Measurements from ENCODE around the gene APOD. TPM values are rescaled to one million over a fixed set of nuclear protein-coding genes. Genes with fewer than 3 reads are reported as not detected.

Gene APOD
- total RNA-seq, 1 donor from 2014 or later: 1.6 TPM

DNA sequence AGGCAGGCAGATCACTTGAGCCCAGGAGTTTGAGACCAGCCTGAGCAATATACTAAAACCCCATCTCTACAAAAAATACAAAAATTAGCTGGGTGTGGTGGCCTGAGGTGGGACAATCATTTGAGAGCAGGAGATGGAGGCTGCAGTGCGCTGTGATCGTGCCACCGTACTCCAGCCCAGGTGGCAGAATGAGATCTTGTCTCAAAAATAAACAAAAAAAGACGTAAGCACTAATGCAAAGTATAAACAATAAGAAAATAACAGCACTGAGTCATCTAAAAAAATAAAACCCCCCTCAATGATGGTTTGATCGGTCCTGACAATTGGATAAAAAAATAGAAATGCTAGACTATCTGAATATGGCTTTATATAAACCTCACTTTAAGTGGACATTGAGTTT, 44.3 kb downstream of the APOD start:
- peaks cover 38% of the 10 kb centered on the region for H3K4me1 Mint-ChIP-seq (ENCODE audit: unreplicated experiment)
- no peak overlapping the region for H3K27ac Mint-ChIP-seq
- no peak for DNase-seq (ENCODE audit: extremely low spot score, unreplicated experiment)
- H3K9me3 Mint-ChIP-seq: no peaks in the 10 kb centered on the region
- TF ChIP-seq, protein P1, sequence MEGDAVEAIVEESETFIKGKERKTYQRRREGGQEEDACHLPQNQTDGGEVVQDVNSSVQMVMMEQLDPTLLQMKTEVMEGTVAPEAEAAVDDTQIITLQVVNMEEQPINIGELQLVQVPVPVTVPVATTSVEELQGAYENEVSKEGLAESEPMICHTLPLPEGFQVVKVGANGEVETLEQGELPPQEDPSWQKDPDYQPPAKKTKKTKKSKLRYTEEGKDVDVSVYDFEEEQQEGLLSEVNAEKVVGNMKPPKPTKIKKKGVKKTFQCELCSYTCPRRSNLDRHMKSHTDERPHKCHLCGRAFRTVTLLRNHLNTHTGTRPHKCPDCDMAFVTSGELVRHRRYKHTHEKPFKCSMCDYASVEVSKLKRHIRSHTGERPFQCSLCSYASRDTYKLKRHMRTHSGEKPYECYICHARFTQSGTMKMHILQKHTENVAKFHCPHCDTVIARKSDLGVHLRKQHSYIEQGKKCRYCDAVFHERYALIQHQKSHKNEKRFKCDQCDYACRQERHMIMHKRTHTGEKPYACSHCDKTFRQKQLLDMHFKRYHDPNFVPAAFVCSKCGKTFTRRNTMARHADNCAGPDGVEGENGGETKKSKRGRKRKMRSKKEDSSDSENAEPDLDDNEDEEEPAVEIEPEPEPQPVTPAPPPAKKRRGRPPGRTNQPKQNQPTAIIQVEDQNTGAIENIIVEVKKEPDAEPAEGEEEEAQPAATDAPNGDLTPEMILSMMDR (conservative IDR thresholded peaks at IDR 0.05): no peak
- H3K4me3 Mint-ChIP-seq: peak overlapping the region; percentile 24
- peaks cover 11% of the 10 kb centered on the region for H3K36me3 Mint-ChIP-seq
- no peaks in the 10 kb centered on the region for H3K27me3 Mint-ChIP-seq

DNA sequence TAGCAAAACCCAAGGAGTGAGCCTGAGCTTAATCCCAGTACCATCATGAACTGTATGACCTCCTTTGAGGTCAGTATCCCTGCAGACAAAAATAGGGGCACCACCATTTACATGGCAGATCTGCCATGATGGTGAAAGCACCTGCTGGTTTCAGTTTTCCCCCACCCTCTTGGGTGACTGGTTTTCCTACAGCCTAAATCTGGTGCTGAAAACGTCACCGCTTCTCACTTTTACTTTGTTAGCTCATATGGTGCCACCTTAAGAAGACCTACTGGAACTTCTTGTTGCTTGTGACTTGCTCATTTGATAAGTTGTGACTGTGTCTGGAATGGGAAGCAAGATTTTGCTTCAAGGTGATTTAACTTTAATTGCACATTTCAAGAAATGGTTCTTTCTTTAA, 45.7 kb downstream of the APOD start:
- Mint-ChIP-seq H3K4me3 (no peak overlapping the region), H3K27me3 (no peaks in the 10 kb centered on the region), H3K4me1 (ENCODE audit: unreplicated experiment) (peaks cover 42% of the 10 kb centered on the region), H3K27ac (no peak overlapping the region), H3K36me3 (peaks cover 14% of the 10 kb centered on the region), H3K9me3 (no peaks in the 10 kb centered on the region)
- no peak for DNase-seq (ENCODE audit: extremely low spot score, unreplicated experiment)
- TF ChIP-seq, protein P1 (conservative IDR thresholded peaks at IDR 0.05): no peak

DNA sequence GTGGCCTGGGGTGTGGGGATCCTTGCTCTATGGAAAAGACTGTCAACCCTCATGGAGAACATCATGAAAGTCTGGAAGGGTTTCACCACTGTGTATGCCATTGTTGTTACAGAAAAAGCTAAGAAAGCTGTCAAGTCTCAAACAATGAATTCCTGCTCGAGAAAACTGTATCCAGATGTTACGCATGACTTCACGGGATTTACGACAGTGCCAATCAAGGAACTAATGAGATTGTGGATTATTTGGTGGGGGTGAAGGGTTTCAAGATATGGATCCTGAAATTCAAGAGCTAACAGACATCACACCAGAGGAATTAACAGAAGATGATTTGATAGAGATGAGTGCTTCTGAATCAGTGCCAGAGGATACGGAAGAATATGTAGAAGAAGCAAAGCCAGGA, 48.4 kb downstream of the APOD start:
- Mint-ChIP-seq H3K4me1 (ENCODE audit: unreplicated experiment) (peaks cover 24% of the 10 kb centered on the region), H3K27ac (no peak overlapping the region), H3K4me3 (no peak overlapping the region), H3K36me3 (peaks cover 14% of the 10 kb centered on the region), H3K9me3 (no peaks in the 10 kb centered on the region), H3K27me3 (no peaks in the 10 kb centered on the region)
- TF ChIP-seq, protein P1 (conservative IDR thresholded peaks at IDR 0.05): no peak
- no peak for DNase-seq (ENCODE audit: extremely low spot score, unreplicated experiment)

DNA sequence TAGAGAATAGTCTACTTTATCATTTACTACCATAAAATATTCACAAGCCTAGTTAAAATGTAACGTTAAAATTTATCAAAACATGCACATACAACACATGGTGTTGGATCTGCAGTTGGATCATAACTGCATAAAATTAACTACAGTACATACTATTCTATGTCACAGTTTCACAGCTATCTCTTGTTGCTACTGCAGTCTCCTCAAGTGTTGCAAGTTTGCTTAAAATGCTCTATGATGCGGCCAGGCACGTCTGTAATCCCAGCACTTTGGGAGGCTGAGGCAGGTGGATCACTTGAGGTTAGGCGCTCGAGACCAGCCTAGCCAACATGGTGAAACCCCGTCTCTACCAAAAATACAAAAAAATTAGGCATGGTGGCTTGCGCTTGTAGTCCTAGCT, 50.9 kb downstream of the APOD start:
- Mint-ChIP-seq H3K27me3 (no peaks in the 10 kb centered on the region), H3K27ac (no peak overlapping the region), H3K36me3 (peaks cover 7% of the 10 kb centered on the region), H3K9me3 (no peaks in the 10 kb centered on the region), H3K4me3 (no peak overlapping the region), H3K4me1 (ENCODE audit: unreplicated experiment) (peaks cover 10% of the 10 kb centered on the region)
- TF ChIP-seq, protein P1 (conservative IDR thresholded peaks at IDR 0.05): no peak
- no peak for DNase-seq (ENCODE audit: extremely low spot score, unreplicated experiment)

DNA sequence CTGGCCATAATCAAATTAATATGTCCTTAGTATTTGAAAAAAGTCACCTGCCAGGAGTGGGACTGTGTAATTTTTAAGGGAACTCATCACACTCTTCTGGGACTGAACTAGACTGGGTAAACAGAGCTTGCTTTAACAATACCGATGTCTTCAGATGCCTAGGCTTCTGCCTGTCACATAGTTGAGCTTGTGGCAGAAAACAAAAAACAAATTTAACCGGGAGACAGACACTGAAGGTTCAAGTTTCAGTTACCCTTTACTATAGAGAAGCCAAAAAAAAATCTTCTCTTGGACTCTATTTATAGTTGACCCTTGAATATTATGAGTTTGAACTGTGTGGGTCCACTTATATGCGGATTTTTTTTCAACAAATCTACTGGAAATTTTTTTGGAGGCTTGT, 51.4 kb downstream of the APOD start:
- H3K27ac Mint-ChIP-seq: peak overlapping the region; percentile 33
- no peak overlapping the region for H3K4me3 Mint-ChIP-seq
- peaks cover 7% of the 10 kb centered on the region for H3K36me3 Mint-ChIP-seq
- peaks cover 10% of the 10 kb centered on the region for H3K4me1 Mint-ChIP-seq (ENCODE audit: unreplicated experiment)
- TF ChIP-seq, protein P1 (conservative IDR thresholded peaks at IDR 0.05): no peak
- H3K9me3 Mint-ChIP-seq: no peaks in the 10 kb centered on the region
- DNase-seq (ENCODE audit: extremely low spot score, unreplicated experiment): no peak
- no peaks in the 10 kb centered on the region for H3K27me3 Mint-ChIP-seq

DNA sequence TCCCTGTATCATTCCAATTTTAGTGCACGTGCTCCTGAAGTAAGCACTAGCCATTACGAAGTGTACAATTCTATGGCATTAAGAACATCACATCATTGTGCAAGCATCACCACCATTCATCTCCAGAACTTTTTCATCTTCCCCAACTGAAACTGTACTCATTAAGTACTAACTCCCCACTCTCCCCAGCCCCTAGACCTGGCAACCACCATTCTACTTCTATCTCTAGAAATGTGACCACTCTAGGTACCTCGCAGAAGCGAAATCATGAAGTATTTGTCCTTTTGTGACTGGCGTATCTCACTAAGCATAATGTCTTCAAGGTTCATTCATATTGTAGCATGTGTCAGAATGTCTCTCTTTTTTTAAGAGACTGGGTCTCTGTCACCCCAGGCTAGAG, 52.1 kb downstream of the APOD start:
- H3K4me1 Mint-ChIP-seq (ENCODE audit: unreplicated experiment): peaks cover 10% of the 10 kb centered on the region
- TF ChIP-seq, protein P1 (conservative IDR thresholded peaks at IDR 0.05): no peak
- H3K27ac Mint-ChIP-seq: peak overlapping the region; percentile 24
- DNase-seq (ENCODE audit: extremely low spot score, unreplicated experiment): no peak
- H3K4me3 Mint-ChIP-seq: no peak overlapping the region
- peaks cover 7% of the 10 kb centered on the region for H3K36me3 Mint-ChIP-seq
- H3K27me3 Mint-ChIP-seq: no peaks in the 10 kb centered on the region
- no peaks in the 10 kb centered on the region for H3K9me3 Mint-ChIP-seq

Data from type B pancreatic cell (in vitro differentiated cells).